H9 (cell line): ENCODE data around the gene ELF5. TPM values are rescaled to one million over a fixed set of nuclear protein-coding genes. Genes with fewer than 3 reads are reported as not detected.

Source experiments
- DNase-seq: peaks from one replicate; pipeline ENCODE4 v3.0.0-alpha.2; 2017
- H2AFZ ChIP-seq: one replicate; pipeline ENCODE4 v1.6.1; 2013; ENCODE audit warnings: mild to moderate bottlenecking, low read length, control low read depth, moderate library complexity
- H2AK5ac ChIP-seq: 2 replicates; pipeline ENCODE4 v1.6.1; 2013; ENCODE audit warnings: low read length, control low read depth, mixed read lengths; ENCODE audit not compliant: insufficient read length
- H2BK120ac ChIP-seq: one replicate; pipeline ENCODE4 v1.6.1; 2013; ENCODE audit warnings: low read depth, mild to moderate bottlenecking, low read length, control low read depth, inconsistent platforms; ENCODE audit not compliant: poor library complexity, severe bottlenecking
- H2BK12ac ChIP-seq: 2 replicates; pipeline ENCODE4 v1.6.1; 2013; ENCODE audit warnings: low read length, control low read depth, mixed read lengths, low read depth; ENCODE audit not compliant: insufficient read length
- H2BK15ac ChIP-seq: 2 replicates; pipeline ENCODE4 v1.6.1; 2013; ENCODE audit warnings: low read depth, low read length, control low read depth
- H2BK20ac ChIP-seq: one replicate; pipeline ENCODE4 v1.6.1; 2013; ENCODE audit warnings: low read depth, mild to moderate bottlenecking, low read length, control low read depth, inconsistent platforms; ENCODE audit not compliant: poor library complexity, severe bottlenecking
- H2BK5ac ChIP-seq: 2 replicates; pipeline ENCODE4 v1.6.1; 2013; ENCODE audit warnings: low read length, control low read depth, mixed read lengths; ENCODE audit not compliant: insufficient read length
- H3K14ac ChIP-seq: 2 replicates; pipeline ENCODE4 v1.6.1; 2013; ENCODE audit warnings: low read length, control low read depth; ENCODE audit not compliant: insufficient read depth
- H3K18ac ChIP-seq: 2 replicates; pipeline ENCODE4 v1.6.1; 2013; ENCODE audit warnings: low read depth, mild to moderate bottlenecking, mixed read lengths, low read length, control low read depth; ENCODE audit not compliant: insufficient read length
- H3K23ac ChIP-seq: 2 replicates; pipeline ENCODE4 v1.6.1; 2013; ENCODE audit warnings: low read length, control low read depth, mixed read lengths, low read depth; ENCODE audit not compliant: insufficient read length
- H3K23me2 ChIP-seq: 2 replicates; pipeline ENCODE4 v1.6.1; 2013; ENCODE audit warnings: low read depth, mild to moderate bottlenecking, mixed read lengths, low read length, control low read depth; ENCODE audit not compliant: insufficient read length, poor library complexity, severe bottlenecking
- H3K27ac ChIP-seq: 2 replicates; pipeline ENCODE4 v1.5.1; 2013; ENCODE audit warnings: low read length, control low read depth, mixed read lengths, low read depth; ENCODE audit not compliant: insufficient read length
- H3K27me3 ChIP-seq: 2 replicates; pipeline ENCODE4 v1.6.1; 2013; ENCODE audit warnings: low read length, control low read depth, inconsistent platforms; ENCODE audit not compliant: insufficient read depth
- H3K4ac ChIP-seq: 2 replicates; pipeline ENCODE4 v1.6.1; 2013; ENCODE audit warnings: low read depth, mild to moderate bottlenecking, control low read depth, inconsistent platforms, low read length, moderate library complexity
- H3K4me1 ChIP-seq: 2 replicates; pipeline ENCODE4 v1.6.1; 2013; ENCODE audit warnings: low read length, control low read depth, inconsistent platforms; ENCODE audit not compliant: insufficient read depth
- H3K4me2 ChIP-seq: 2 replicates; pipeline ENCODE4 v1.6.1; 2013; ENCODE audit warnings: low read length, control low read depth, mixed read lengths; ENCODE audit not compliant: insufficient read length, insufficient read depth
- H3K56ac ChIP-seq: 2 replicates; pipeline ENCODE4 v1.6.1; 2013; ENCODE audit warnings: low read depth, mild to moderate bottlenecking, mixed read lengths, low read length, control low read depth; ENCODE audit not compliant: insufficient read length
- H3K79me1 ChIP-seq: 2 replicates; pipeline ENCODE4 v1.6.1; 2013; ENCODE audit warnings: low read depth, mild to moderate bottlenecking, moderate library complexity, low read length, control low read depth, inconsistent platforms; ENCODE audit not compliant: insufficient read depth, poor library complexity, severe bottlenecking
- H3K79me2 ChIP-seq: 2 replicates; pipeline ENCODE4 v1.6.1; 2013; ENCODE audit warnings: low read length, control low read depth, inconsistent platforms; ENCODE audit not compliant: insufficient read depth
- H3K9ac ChIP-seq: 2 replicates; pipeline ENCODE4 v1.6.1; 2013; ENCODE audit warnings: low read length, control low read depth, mixed read lengths; ENCODE audit not compliant: insufficient read length; ENCODE audit errors: extremely low read depth
- H3K9me3 ChIP-seq: one replicate; pipeline ENCODE4 v1.6.1; 2013; ENCODE audit warnings: low read depth, low read length, inconsistent platforms; ENCODE audit not compliant: control insufficient read depth
- H3T11ph ChIP-seq: one replicate; pipeline ENCODE4 v1.6.1; 2013; ENCODE audit warnings: mild to moderate bottlenecking, low read length, control low read depth, inconsistent platforms
- H4K20me1 ChIP-seq: one replicate; pipeline ENCODE4 v1.6.1; 2013; ENCODE audit not compliant: control insufficient read depth, insufficient read length, insufficient read depth
- H4K5ac ChIP-seq: 2 replicates; pipeline ENCODE4 v1.6.1; 2013; ENCODE audit warnings: low read depth, mild to moderate bottlenecking, mixed read lengths, low read length, control low read depth; ENCODE audit not compliant: insufficient read length
- H4K8ac ChIP-seq: replicated peaks from 2 replicates; pipeline ENCODE4 v1.6.1; 2013; ENCODE audit warnings: low read length, control low read depth, mixed read lengths, low read depth; ENCODE audit not compliant: insufficient read length
- H4K91ac ChIP-seq: 2 replicates; pipeline ENCODE4 v1.6.1; 2013; ENCODE audit warnings: low read depth, mild to moderate bottlenecking, moderate library complexity, mixed read lengths, low read length, control low read depth; ENCODE audit not compliant: insufficient read length
- H3K27ac Mint-ChIP-seq, 3 experiments: 2 replicates in 2 of 3; 3 replicates in 1 of 3; pipeline ENCODE4 v1.8.0; 2020 to 2021; ENCODE audit warnings: mixed read lengths in 3 of 3, mild to moderate bottlenecking in 1 of 3, moderate library complexity in 1 of 3
- H3K27me3 Mint-ChIP-seq: 2 replicates; pipeline ENCODE4 v1.8.0; 2021; ENCODE audit warnings: low read depth, mild to moderate bottlenecking, moderate library complexity, mixed read lengths
- H3K36me3 Mint-ChIP-seq, 3 experiments: 2 replicates in 2 of 3; 3 replicates in 1 of 3; pipeline ENCODE4 v1.8.0; 2020 to 2021; ENCODE audit warnings: low read depth in 3 of 3, mixed read lengths in 3 of 3; ENCODE audit not compliant: insufficient read depth in 1 of 3
- H3K4me1 Mint-ChIP-seq, 2 experiments: 2 replicates each; pipeline ENCODE4 v1.8.0; 2020; ENCODE audit warnings: mixed read lengths in 2 of 2
- H3K4me3 Mint-ChIP-seq, 2 experiments: 2 replicates in 1 of 2; 3 replicates in 1 of 2; pipeline ENCODE4 v1.8.0; 2020 to 2021; ENCODE audit warnings: mild to moderate bottlenecking in 2 of 2, mixed read lengths in 2 of 2, moderate library complexity in 1 of 2
- H3K9me3 Mint-ChIP-seq, 2 experiments: 2 replicates in 1 of 2; 3 replicates in 1 of 2; pipeline ENCODE4 v1.8.0; 2020; ENCODE audit warnings: mild to moderate bottlenecking in 2 of 2, mixed read lengths in 2 of 2, moderate library complexity in 1 of 2
- CTCF ChIP-seq: fragments of 200-600 bp; sonication (generic); conservative IDR thresholded peaks from 3 replicates; pipeline ENCODE4 v1.8.0; 2021; ENCODE audit warnings: antibody characterized with exemption, mild to moderate bottlenecking
- WGBS: extraction: QIAGEN DNeasy Blood & Tissue Kit; methylation state at CpG from one replicate; pipeline ENCODE4 v1.1.7; 2013; ENCODE audit warnings: missing lambda C conversion rate, low lambda C conversion rate, mixed read lengths; ENCODE audit not compliant: insufficient read length; ENCODE audit errors: extremely low coverage; 5-methylcytosine and 5-hydroxymethylcytosine counted together
- total RNA-seq: library from RNA; stranded (reverse); gene quantifications from 2 replicates; pipeline ENCODE4 v1.2.1, GENCODE V29; 2021

Gene ELF5
- total RNA-seq, 1 experiment from 2014 or later, result not detected

GRCh38 chr11:34464591-34465051 lies 49.0 kb downstream of the ELF5 start:
- H3K4me1 Mint-ChIP-seq, result no peaks in the 10 kb centered on the region
- Histone ChIP-seq H4K20me1 (no peaks in the 10 kb centered on the region), H4K5ac (no peak overlapping the region), H2BK120ac (no peak overlapping the region), H4K8ac (no peak overlapping the region), H4K91ac (no peak overlapping the region), H3K56ac (no peak overlapping the region), H2BK12ac (no peak overlapping the region), H2AFZ (no peak overlapping the region), H3K4me2 (no peak overlapping the region), H3K9ac (no peak overlapping the region), H3K4ac (no peak overlapping the region), H3K27me3 (no peaks in the 10 kb centered on the region), H3K27ac (no peak overlapping the region), H3K79me1 (no peaks in the 10 kb centered on the region), H2BK15ac (no peak overlapping the region), H2BK20ac (no peak overlapping the region), H3K23ac (no peak overlapping the region), H3K79me2 (no peaks in the 10 kb centered on the region), H3T11ph (no peak overlapping the region), H3K14ac (no peak overlapping the region), H3K23me2 (no peaks in the 10 kb centered on the region), H3K4me1 (no peaks in the 10 kb centered on the region), H2AK5ac (no peak overlapping the region), H2BK5ac (no peak overlapping the region), H3K18ac (no peak overlapping the region), H3K9me3 (no peaks in the 10 kb centered on the region)
- H3K9me3 Mint-ChIP-seq, result peaks cover 23 to 26% of the 10 kb centered on the region in 2 experiments
- H3K27me3 Mint-ChIP-seq, result no peaks in the 10 kb centered on the region
- no peak overlapping the region for H3K4me3 Mint-ChIP-seq
- no CpG with 5 or more reads among the region's 7 CpGs for WGBS
- no peak for TF ChIP-seq CTCF
- no peak overlapping the region for H3K27ac Mint-ChIP-seq
- no peak for DNase-seq
- peaks cover 8 to 76% (median 47%) of the 10 kb centered on the region in 3 experiments for H3K36me3 Mint-ChIP-seq
